H1 (cell line): Measurements from ENCODE around the gene IRF3. TPM values are rescaled to one million over a fixed set of nuclear protein-coding genes. Genes with fewer than 3 reads are reported as not detected.

Experiments used
- CTCF ChIA-PET: fragments of 300-600 bp; sonication (Branson Sonifier 250); formaldehyde crosslinking; loops from one replicate; lab custom pipeline; 2021; ENCODE audit not compliant: partially characterized antibody; lab: Charles Lee
- POLR2A ChIA-PET: fragments of 300-600 bp; sonication (Branson Sonifier 250); formaldehyde crosslinking; loops from one replicate; lab custom pipeline; 2021; ENCODE audit warnings: inconsistent platforms; ENCODE audit not compliant: partially characterized antibody; lab: Charles Lee
- DNase-seq, 2 experiments: peaks; one replicate each; pipeline versions ENCODE4 v3.0.0 to v3.0.0-alpha.2; 2010 to 2022; ENCODE audit warnings: low spot score in 2 of 2, low read depth in 1 of 2, mixed read lengths in 1 of 2
- FAIRE-seq: peaks from 2 replicates; lab custom pipeline; 2011; peaks lifted over from hg19 to GRCh38; lab: Jason Lieb, UNC
- H2AFZ ChIP-seq: 2 replicates; pipeline ENCODE4 v1.8.1; 2012; ENCODE audit warnings: low read length, inconsistent platforms
- H2AK5ac ChIP-seq: 2 replicates; pipeline ENCODE4 v1.6.1; 2013; ENCODE audit warnings: low read depth, low read length
- H2BK120ac ChIP-seq: replicated peaks from 2 replicates; pipeline ENCODE3; 2013; ENCODE audit warnings: low read depth, low read length, inconsistent platforms
- H2BK12ac ChIP-seq: 2 replicates; pipeline ENCODE4 v1.6.1; 2013; ENCODE audit warnings: low read depth, low read length
- H2BK15ac ChIP-seq: 2 replicates; pipeline ENCODE4 v1.6.1; 2013; ENCODE audit warnings: low read length
- H2BK20ac ChIP-seq: 2 replicates; pipeline ENCODE4 v1.6.1; 2013; ENCODE audit warnings: low read length
- H2BK5ac ChIP-seq: 2 replicates; pipeline ENCODE4 v1.6.1; 2013; ENCODE audit warnings: low read depth, low read length
- H3K14ac ChIP-seq: 2 replicates; pipeline ENCODE4 v1.6.1; 2013; ENCODE audit warnings: inconsistent platforms; ENCODE audit not compliant: insufficient read length
- H3K18ac ChIP-seq: 2 replicates; pipeline ENCODE4 v1.6.1; 2013; ENCODE audit warnings: low read length; ENCODE audit errors: extremely low read depth
- H3K23ac ChIP-seq: 2 replicates; pipeline ENCODE4 v1.6.1; 2013; ENCODE audit warnings: inconsistent platforms; ENCODE audit not compliant: insufficient read length
- H3K23me2 ChIP-seq: 2 replicates; pipeline ENCODE4 v1.6.1; 2013; ENCODE audit warnings: low read depth, low read length
- H3K27ac ChIP-seq: 2 replicates; pipeline ENCODE4 v1.6.1; 2011; ENCODE audit warnings: low read depth, low read length, inconsistent platforms
- H3K27me3 ChIP-seq, 4 experiments: replicated peaks in 1 of 4; 1 replicate in 1 of 4; 2 replicates in 3 of 4; pipeline versions ENCODE4 v1.6.1 to v1.8.1; 2011 to 2013; ENCODE audit warnings: low read length in 3 of 4, mild to moderate bottlenecking in 3 of 4, inconsistent platforms in 2 of 4, mixed read lengths in 2 of 4, moderate library complexity in 1 of 4; ENCODE audit not compliant: control insufficient read depth in 3 of 4, insufficient read depth in 3 of 4; ENCODE audit errors: extremely low read depth in 1 of 4
- H3K36me3 ChIP-seq, 4 experiments: 2 replicates each; pipeline versions ENCODE4 v1.6.1 to v1.8.1; 2011 to 2013; ENCODE audit warnings: mild to moderate bottlenecking in 4 of 4, low read length in 3 of 4, moderate library complexity in 2 of 4, control low read depth in 1 of 4, inconsistent platforms in 1 of 4; ENCODE audit not compliant: insufficient read depth in 4 of 4, control insufficient read depth in 2 of 4
- H3K4ac ChIP-seq: replicated peaks from 2 replicates; pipeline ENCODE3; 2013; ENCODE audit warnings: low read length, low read depth, mixed read lengths, inconsistent platforms; ENCODE audit not compliant: insufficient read length
- H3K4me1 ChIP-seq, 4 experiments: replicated peaks in 1 of 4; 1 replicate in 1 of 4; 2 replicates in 3 of 4; pipeline versions ENCODE4 v1.6.1 to v1.8.1; 2011 to 2013; ENCODE audit warnings: low read length in 3 of 4, inconsistent platforms in 2 of 4, mixed read lengths in 1 of 4; ENCODE audit not compliant: insufficient read depth in 4 of 4, control insufficient read depth in 3 of 4
- H3K4me2 ChIP-seq, 2 experiments: 2 replicates each; pipeline versions ENCODE4 v1.6.1 to v1.8.1; 2011 to 2013; ENCODE audit warnings: low read depth in 2 of 2, low read length in 2 of 2, control low read depth in 1 of 2, inconsistent platforms in 1 of 2, mild to moderate bottlenecking in 1 of 2; ENCODE audit not compliant: insufficient read depth in 1 of 2
- H3K4me3 ChIP-seq, 4 experiments: fragments of 200-600, 300-600 bp in 1 of 4; sonication (generic), shearing (Covaris generic), sonication (Bioruptor Twin) in 1 of 4; 2 replicates each; pipeline versions ENCODE4 v1.5.1 to v1.8.1; 2011 to 2016; ENCODE audit warnings: low read length in 4 of 4, low read depth in 3 of 4, control low read depth in 2 of 4, inconsistent platforms in 2 of 4, mild to moderate bottlenecking in 2 of 4, mixed read lengths in 1 of 4, moderate library complexity in 1 of 4; ENCODE audit not compliant: insufficient read depth in 2 of 4; ENCODE audit errors: extremely low read depth in 1 of 4
- H3K56ac ChIP-seq: replicated peaks from 2 replicates; pipeline ENCODE3; 2013; ENCODE audit warnings: low read depth, mild to moderate bottlenecking, mixed read lengths, low read length, inconsistent platforms; ENCODE audit not compliant: insufficient read length
- H3K79me1 ChIP-seq: 2 replicates; pipeline ENCODE4 v1.6.1; 2013; ENCODE audit warnings: low read depth, low read length, control low read depth
- H3K79me2 ChIP-seq, 2 experiments: 2 replicates each; pipeline versions ENCODE4 v1.6.1 to v1.8.1; 2012 to 2013; ENCODE audit warnings: low read length in 2 of 2, mild to moderate bottlenecking in 2 of 2, inconsistent platforms in 1 of 2; ENCODE audit not compliant: insufficient read depth in 2 of 2, control insufficient read depth in 1 of 2
- H3K9ac ChIP-seq, 4 experiments: replicated peaks in 1 of 4; 1 replicate in 1 of 4; 2 replicates in 3 of 4; pipeline versions ENCODE4 v1.6.1 to v1.8.1; 2011 to 2013; ENCODE audit warnings: low read depth in 3 of 4, low read length in 3 of 4, control low read depth in 2 of 4, mild to moderate bottlenecking in 2 of 4, moderate library complexity in 2 of 4, inconsistent platforms in 1 of 4; ENCODE audit errors: extremely low read depth in 1 of 4
- H3K9me3 ChIP-seq, 2 experiments: 2 replicates each; pipeline versions ENCODE4 v1.6.1 to v1.8.1; 2012 to 2013; ENCODE audit warnings: mild to moderate bottlenecking in 2 of 2, moderate library complexity in 2 of 2, control low read depth in 1 of 2, inconsistent platforms in 1 of 2, low read depth in 1 of 2, low read length in 1 of 2, mixed read lengths in 1 of 2; ENCODE audit not compliant: insufficient read depth in 2 of 2
- H4K20me1 ChIP-seq, 2 experiments: replicated peaks in 1 of 2; 2 replicates each; pipeline versions ENCODE3 to v1.8.1; 2011 to 2013; ENCODE audit warnings: inconsistent platforms in 2 of 2, low read length in 2 of 2, mild to moderate bottlenecking in 1 of 2; ENCODE audit not compliant: insufficient read depth in 2 of 2, control insufficient read depth in 1 of 2
- H4K5ac ChIP-seq: 2 replicates; pipeline ENCODE4 v1.6.1; 2013; ENCODE audit warnings: low read length, low read depth, mixed read lengths, inconsistent platforms; ENCODE audit not compliant: insufficient read length
- H4K8ac ChIP-seq: 2 replicates; pipeline ENCODE4 v1.8.0; 2013; ENCODE audit warnings: mild to moderate bottlenecking, moderate library complexity, low read length, inconsistent platforms; ENCODE audit not compliant: insufficient read depth; ENCODE audit errors: extremely low read depth
- H4K91ac ChIP-seq: replicated peaks from 2 replicates; pipeline ENCODE3; 2013; ENCODE audit warnings: low read length, mixed read lengths, inconsistent platforms; ENCODE audit not compliant: insufficient read length
- WGBS, 2 experiments: shearing (Covaris generic) in 1 of 2; methylation state at CpG; one replicate each; pipeline versions ENCODE4 v1.1.6 to v1.1.7; 2013 to 2015; ENCODE audit warnings: low lambda C conversion rate in 2 of 2, mixed read lengths in 2 of 2, inconsistent platforms in 1 of 2, low coverage in 1 of 2, missing lambda C conversion rate in 1 of 2; ENCODE audit not compliant: insufficient replicate concordance in 2 of 2, insufficient coverage in 1 of 2, insufficient read length in 1 of 2; ENCODE audit errors: extremely low coverage in 1 of 2, missing lambda C conversion rate in 1 of 2; 5-methylcytosine and 5-hydroxymethylcytosine counted together
- polyA plus RNA-seq, 7 experiments: library from polyadenylated mRNA; depleted of rRNA in 3 of 7; stranded (reverse) in 5 of 7; unstranded in 2 of 7; fragments of >200 nt in 5 of 7; fragments of 200-250 nt in 2 of 7; gene quantifications; 1 replicate in 5 of 7; 2 replicates in 1 of 7; 4 replicates in 1 of 7; pipeline versions ENCODE4 v1.2.1 to v1.2.3, GENCODE V29; 2011 to 2013; ENCODE audit warnings: missing spikeins in 2 of 7, mixed read lengths in 2 of 7
- total RNA-seq: library from RNA; stranded (reverse); fragmentation: NEBNext Ultra II Directional; extraction: Animal tissue kit (Norgen Biotek cat#: 25700); gene quantifications from 2 replicates; pipeline ENCODE4 v1.2.1, GENCODE V29; 2021

Gene IRF3
- total and polyA plus RNA-seq, 2 of the 8 experiments (the other 6 are each of a cell fraction or from before 2014, with no cell fraction given): 103 to 114 TPM

DNA sequence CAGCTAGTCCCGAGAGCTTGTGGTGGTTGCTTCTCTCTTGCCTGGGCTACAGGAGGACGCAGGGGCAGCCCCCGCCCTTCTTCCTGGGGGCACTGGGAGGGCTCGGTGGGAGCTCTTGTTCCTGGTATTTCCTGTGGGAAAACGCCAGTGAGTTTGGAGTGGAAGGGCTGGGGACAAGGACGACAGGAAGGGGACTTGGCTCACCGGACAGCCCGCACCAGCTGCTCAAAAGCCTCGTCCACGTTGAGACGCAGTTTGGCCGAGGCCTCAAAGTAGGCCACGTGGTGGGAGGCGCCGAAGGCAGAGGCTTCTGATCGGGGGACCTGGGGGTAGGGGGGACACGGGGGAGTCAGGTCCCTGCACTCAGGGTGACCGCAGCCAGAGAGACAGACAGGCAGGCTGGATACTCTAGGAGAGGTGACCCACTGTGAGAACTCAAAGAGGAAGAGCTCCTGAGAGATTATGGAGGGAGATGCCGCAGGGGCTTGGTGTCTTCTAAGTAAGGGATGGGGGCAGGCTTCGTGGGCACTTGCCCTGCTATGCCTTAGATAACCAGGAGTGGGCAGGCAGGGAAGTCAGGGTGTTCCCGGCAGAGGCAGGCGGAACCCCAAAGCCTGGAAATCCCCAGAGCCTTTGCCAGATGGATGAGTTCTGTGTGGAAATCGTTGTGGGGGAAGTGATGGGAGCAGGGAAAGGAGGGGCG, 30.0 kb downstream of the IRF3 start:
- no peak overlapping the region for H3K4me2 ChIP-seq
- H2BK5ac ChIP-seq: no peak overlapping the region
- peaks cover 0 to 2% of the 10 kb centered on the region in 2 experiments for H4K20me1 ChIP-seq
- H3K9ac ChIP-seq: no peak overlapping the region
- no peaks in the 10 kb centered on the region for H3K9me3 ChIP-seq
- H3K79me2 ChIP-seq: no peaks in the 10 kb centered on the region
- no peak overlapping the region for H3K23ac ChIP-seq
- no peak overlapping the region for H3K18ac ChIP-seq
- H3K4me1 ChIP-seq: peaks cover 0 to 22% (median 10%) of the 10 kb centered on the region in 4 experiments; a peak in 6 of 7 replicates
- H4K91ac ChIP-seq: no peak overlapping the region
- 0 out of 2 replicates have a peak overlapping the region, but pooled peaks have one; percentile 16 for H2BK15ac ChIP-seq
- no peak overlapping the region for H3K4ac ChIP-seq
- H3K56ac ChIP-seq: no peak overlapping the region
- no peak overlapping the region for H3K14ac ChIP-seq
- no peak overlapping the region for H2AFZ ChIP-seq
- H2BK20ac ChIP-seq: no peak overlapping the region
- H3K23me2 ChIP-seq: peaks cover 5% of the 10 kb centered on the region
- 0 out of 2 replicates have a peak overlapping the region, but pooled peaks have one; percentile 65 for H2AK5ac ChIP-seq
- H4K8ac ChIP-seq: no peak overlapping the region
- H3K36me3 ChIP-seq: no peaks in the 10 kb centered on the region
- WGBS, 2 experiments: 75% methylated on average over 24 of the region's 24 CpGs; no CpG with 5 or more reads in 1 of the 2 experiments
- ChIA-PET CTCF (interaction anchor here (1.0 to 2.3 kb wide), 4 partner anchors 19 to 38 kb away, joined by 3 to 6 read pairs (median 5); no protein-coding TSS in a partner anchor), POLR2A (interaction anchor here (0.7 to 50.7 kb wide), 9 partner anchors 10 to 122 kb away, joined by 3 to 840 read pairs (median 7); partner anchors contain the start of genes ADM5, PRMT1 and PRR12)
- FAIRE-seq (no peak), DNase-seq (no peak)
- H3K27ac ChIP-seq: no peak overlapping the region
- no peaks in the 10 kb centered on the region for H3K79me1 ChIP-seq
- no peak overlapping the region for H3K4me3 ChIP-seq
- H3K27me3 ChIP-seq: no peaks in the 10 kb centered on the region
- no peak overlapping the region for H4K5ac ChIP-seq
- no peak overlapping the region for H2BK120ac ChIP-seq
- H2BK12ac ChIP-seq: no peak overlapping the region
